Fibroblast of the aortic adventitia (primary cell): ENCODE results near the gene SKA2. TPM values are rescaled to one million over a fixed set of nuclear protein-coding genes. Genes with fewer than 3 reads are reported as not detected.

ENCODE experiments used
- DNase-seq: peaks from one replicate; pipeline ENCODE4 v3.0.0-alpha.2; 2010; ENCODE audit warnings: low read depth
- H3K4me3 ChIP-seq: 2 replicates; pipeline ENCODE4 v1.5.1; 2011; ENCODE audit warnings: low read depth, mild to moderate bottlenecking, control low read depth, low read length, moderate library complexity
- CTCF ChIP-seq: IDR thresholded peaks from 2 replicates; pipeline ENCODE4 v1.5.1; 2011; ENCODE audit warnings: mild to moderate bottlenecking, low read length, control low read depth, inconsistent platforms; ENCODE audit not compliant: insufficient read depth
- total RNA-seq: library from RNA; depleted of rRNA; stranded (reverse); fragments of >200 nt; gene quantifications from 2 replicates; pipeline ENCODE4 v1.2.3, GENCODE V29; 2012; ENCODE audit warnings: low replicate concordance

SKA2 gene
- total RNA-seq, 1 donor: 63.4 TPM

- peak; percentile 100 for DNase-seq
- H3K4me3 ChIP-seq: peak within 1 kb of the TSS; percentile 92
- no peak for TF ChIP-seq CTCF
These were observed 622 bp upstream of the SKA2 start, which contains the start of gene PRR11 for GRCh38 chr17:59155439-59156177. Gene PRR11 (plus strand): TSS chr17:59155746. CDS start chr17:59169753, 14,007 bp downstream.

GRCh38 chr17:59154292-59154720, 680 bp downstream of the SKA2 start:
- no peak for DNase-seq
- TF ChIP-seq CTCF: no peak

GRCh38 chr17:59152925-59153324, 2.1 kb downstream of the SKA2 start:
- no peak for DNase-seq
- H3K4me3 ChIP-seq: peak overlapping the region; percentile 92
- no peak for TF ChIP-seq CTCF

More at GRCh38 chr17:59154292-59154720, 680 bp downstream of the SKA2 start:
- H3K4me3 ChIP-seq: peak overlapping the region; percentile 92

- peak overlapping the region; percentile 35 for H3K4me3 ChIP-seq
- TF ChIP-seq CTCF: no peak
- peak; percentile 35 for DNase-seq
These were observed 3.4 kb downstream of the SKA2 start for GRCh38 chr17:59151591-59151990.

GRCh38 chr17:59151006-59151405, 4.0 kb downstream of the SKA2 start:
- DNase-seq: peak; percentile 20
- no peak overlapping the region for H3K4me3 ChIP-seq
- peak; percentile 16 for TF ChIP-seq CTCF

GRCh38 chr17:59149841-59150511, 5.0 kb downstream of the SKA2 start:
- no peak for DNase-seq
- TF ChIP-seq CTCF: no peak
- no peak overlapping the region for H3K4me3 ChIP-seq
